Stimulated activated CD8-positive, alpha-beta memory T cell treated with anti-CD3 and anti-CD28 coated beads, Interleukin-12 subunit alpha, Interleukin-12 subunit beta, amount 100 ng/mL, for 1 hour (primary cell): ENCODE measurements around the gene VWDE.

Experiments used
- DNase-seq: peaks from one replicate; pipeline ENCODE4 v3.0.0-alpha.2; 2020; ENCODE audit warnings: low read depth

The VWDE gene

GRCh38 chr7:12327922-12328321 lies 75.7 kb downstream of the VWDE start:
- no peak for DNase-seq

GRCh38 chr7:12325646-12326045 lies 78.0 kb downstream of the VWDE start:
- DNase-seq: no peak

GRCh38 chr7:12323415-12323814 lies 80.2 kb downstream of the VWDE start:
- no peak for DNase-seq

GRCh38 chr7:12322903-12323300 lies 80.8 kb downstream of the VWDE start:
- no peak for DNase-seq

- DNase-seq: no peak
These were observed 81.3 kb downstream of the VWDE start for GRCh38 chr7:12322284-12322902.

- DNase-seq: no peak
These were observed 82.5 kb downstream of the VWDE start for GRCh38 chr7:12320987-12321647.

- DNase-seq: no peak
These were observed 83.3 kb downstream of the VWDE start for GRCh38 chr7:12320241-12320986.

GRCh38 chr7:12317675-12318074 lies 86.0 kb downstream of the VWDE start:
- DNase-seq: no peak

- DNase-seq: no peak
These were observed 86.7 kb downstream of the VWDE start for GRCh38 chr7:12316925-12317324.

- DNase-seq: no peak
These were observed 88.6 kb downstream of the VWDE start for GRCh38 chr7:12315049-12315448.

- DNase-seq: no peak
These were observed 89.5 kb downstream of the VWDE start for GRCh38 chr7:12314199-12314598.

- DNase-seq: no peak
These were observed 98.2 kb downstream of the VWDE start for GRCh38 chr7:12305502-12305901.

GRCh38 chr7:12303495-12303894 lies 100.2 kb downstream of the VWDE start:
- DNase-seq: no peak

GRCh38 chr7:12303062-12303461 lies 100.6 kb downstream of the VWDE start:
- DNase-seq: no peak

GRCh38 chr7:12300415-12300814 lies 103.2 kb downstream of the VWDE start:
- DNase-seq: no peak

GRCh38 chr7:12299367-12299766 lies 104.3 kb downstream of the VWDE start:
- no peak for DNase-seq

- DNase-seq: no peak
These were observed 106.2 kb downstream of the VWDE start for GRCh38 chr7:12297283-12298108.

GRCh38 chr7:12296051-12296570 lies 107.6 kb downstream of the VWDE start:
- DNase-seq: no peak

- DNase-seq: no peak
These were observed 109.0 kb downstream of the VWDE start for GRCh38 chr7:12294701-12295100.

GRCh38 chr7:12291870-12292269 lies 111.8 kb downstream of the VWDE start:
- DNase-seq: no peak

GRCh38 chr7:12290761-12291160 lies 112.9 kb downstream of the VWDE start:
- no peak for DNase-seq

- DNase-seq: no peak
These were observed 113.7 kb downstream of the VWDE start for GRCh38 chr7:12289996-12290395.
